ENCODE measurements around the gene N4BP2L2.

DNA sequence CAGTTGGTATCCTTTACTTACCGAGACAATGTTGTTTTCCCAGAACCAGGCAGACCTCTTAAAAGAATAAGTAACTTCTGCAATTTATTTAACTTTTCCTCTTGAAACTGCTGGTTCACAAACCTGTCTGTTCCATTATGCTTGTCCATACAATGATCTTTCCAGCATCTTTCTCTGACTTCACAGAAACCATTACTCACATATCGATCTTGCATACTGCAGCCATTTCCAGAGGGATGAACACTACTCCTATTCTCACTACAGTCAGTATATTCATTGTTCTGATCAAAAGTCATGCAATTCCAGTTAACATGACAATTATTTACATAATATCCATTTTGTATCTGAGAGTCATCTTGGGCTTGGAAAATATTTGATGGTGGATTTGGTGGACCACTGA is 2.8 kb downstream of the N4BP2L2 start:
- TF ChIP-seq POLR2A (IDR thresholded peaks at IDR 0.05): no peak
- TF ChIP-seq, protein P1, sequence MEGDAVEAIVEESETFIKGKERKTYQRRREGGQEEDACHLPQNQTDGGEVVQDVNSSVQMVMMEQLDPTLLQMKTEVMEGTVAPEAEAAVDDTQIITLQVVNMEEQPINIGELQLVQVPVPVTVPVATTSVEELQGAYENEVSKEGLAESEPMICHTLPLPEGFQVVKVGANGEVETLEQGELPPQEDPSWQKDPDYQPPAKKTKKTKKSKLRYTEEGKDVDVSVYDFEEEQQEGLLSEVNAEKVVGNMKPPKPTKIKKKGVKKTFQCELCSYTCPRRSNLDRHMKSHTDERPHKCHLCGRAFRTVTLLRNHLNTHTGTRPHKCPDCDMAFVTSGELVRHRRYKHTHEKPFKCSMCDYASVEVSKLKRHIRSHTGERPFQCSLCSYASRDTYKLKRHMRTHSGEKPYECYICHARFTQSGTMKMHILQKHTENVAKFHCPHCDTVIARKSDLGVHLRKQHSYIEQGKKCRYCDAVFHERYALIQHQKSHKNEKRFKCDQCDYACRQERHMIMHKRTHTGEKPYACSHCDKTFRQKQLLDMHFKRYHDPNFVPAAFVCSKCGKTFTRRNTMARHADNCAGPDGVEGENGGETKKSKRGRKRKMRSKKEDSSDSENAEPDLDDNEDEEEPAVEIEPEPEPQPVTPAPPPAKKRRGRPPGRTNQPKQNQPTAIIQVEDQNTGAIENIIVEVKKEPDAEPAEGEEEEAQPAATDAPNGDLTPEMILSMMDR (IDR thresholded peaks at IDR 0.05): no peak
